Brain microvascular endothelial cell (primary cell): ENCODE measurements around the gene FOXD4L6.
A peak's percentile ranks its signal among the peaks of the same experiment; 100 is the strongest.
"Not testable (repeated sequence)": the region's sequence is repeated elsewhere in the genome, so short reads cannot be mapped to it uniquely, and the experiment has no call there.

Source experiments
- DNase-seq: peaks from one replicate; pipeline ENCODE4 v3.0.0-alpha.2; 2020
- H3K27ac ChIP-seq: fragments of 250-450 bp; sonication (Bioruptor Pico); 2 replicates; pipeline ENCODE4 v1.5.1; 2020; ENCODE audit warnings: mild to moderate bottlenecking, moderate library complexity
- H3K27me3 ChIP-seq: fragments of 250-450 bp; sonication (Bioruptor Pico); replicated peaks from 2 replicates; pipeline ENCODE4 v1.5.1; 2020; ENCODE audit warnings: mild to moderate bottlenecking
- H3K36me3 ChIP-seq: fragments of 250-450 bp; sonication (Bioruptor Pico); replicated peaks from 2 replicates; pipeline ENCODE4 v1.5.1; 2020; ENCODE audit warnings: mild to moderate bottlenecking
- H3K4me3 ChIP-seq: 2 replicates; pipeline ENCODE4 v1.5.1; 2011; ENCODE audit warnings: low read depth, mild to moderate bottlenecking, control low read depth, low read length, moderate library complexity
- in situ Hi-C: cut with HindIII; loops from 2 replicates; pipeline ENCODE4 v1.10.0; 2017; ENCODE audit warnings: low sequenced_read_pairs, low pct_ligation_motif_present
- TF ChIP-seq, protein P1 (sequence below): IDR thresholded peaks from 2 replicates; pipeline ENCODE4 v1.5.1; 2011; ENCODE audit warnings: low read depth, mild to moderate bottlenecking, moderate library complexity, low read length, control low read depth, inconsistent platforms; ENCODE audit errors: missing control alignments

FOXD4L6 gene

DNA sequence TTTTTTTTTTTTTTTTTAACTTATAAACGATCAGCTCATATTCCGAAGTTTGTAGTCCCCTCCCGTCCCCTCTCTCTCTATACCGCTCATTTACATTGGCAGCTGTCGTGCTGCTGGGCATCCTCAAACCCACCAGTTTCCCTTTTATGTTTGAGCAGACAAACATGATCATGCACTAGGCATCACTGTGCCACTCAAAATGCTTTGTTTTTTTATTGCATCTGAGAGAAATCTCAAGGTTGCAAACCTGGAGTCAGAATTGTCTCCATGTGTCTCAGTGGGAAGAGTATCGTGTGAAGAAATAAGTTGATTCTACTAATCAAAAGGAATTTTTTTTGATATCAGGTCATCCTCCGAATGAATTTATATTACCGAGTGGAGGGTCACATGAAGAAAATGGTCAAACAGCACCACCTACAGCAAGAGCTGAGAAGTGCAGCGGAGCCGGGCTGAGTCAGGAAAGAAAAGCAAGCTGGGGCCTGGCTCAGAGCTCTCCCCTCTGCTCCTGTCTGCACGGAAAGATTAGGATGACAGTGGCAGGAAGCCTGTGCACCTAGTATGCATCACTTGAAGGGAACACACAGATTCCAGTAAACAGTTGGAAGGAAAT lies 39.9 kb downstream of the FOXD4L6 start:
- DNase-seq, H3K27ac ChIP-seq, H3K36me3 ChIP-seq, H3K4me3 ChIP-seq, H3K27me3 ChIP-seq, in situ Hi-C loops: not testable (repeated sequence)
- TF ChIP-seq, protein P1, sequence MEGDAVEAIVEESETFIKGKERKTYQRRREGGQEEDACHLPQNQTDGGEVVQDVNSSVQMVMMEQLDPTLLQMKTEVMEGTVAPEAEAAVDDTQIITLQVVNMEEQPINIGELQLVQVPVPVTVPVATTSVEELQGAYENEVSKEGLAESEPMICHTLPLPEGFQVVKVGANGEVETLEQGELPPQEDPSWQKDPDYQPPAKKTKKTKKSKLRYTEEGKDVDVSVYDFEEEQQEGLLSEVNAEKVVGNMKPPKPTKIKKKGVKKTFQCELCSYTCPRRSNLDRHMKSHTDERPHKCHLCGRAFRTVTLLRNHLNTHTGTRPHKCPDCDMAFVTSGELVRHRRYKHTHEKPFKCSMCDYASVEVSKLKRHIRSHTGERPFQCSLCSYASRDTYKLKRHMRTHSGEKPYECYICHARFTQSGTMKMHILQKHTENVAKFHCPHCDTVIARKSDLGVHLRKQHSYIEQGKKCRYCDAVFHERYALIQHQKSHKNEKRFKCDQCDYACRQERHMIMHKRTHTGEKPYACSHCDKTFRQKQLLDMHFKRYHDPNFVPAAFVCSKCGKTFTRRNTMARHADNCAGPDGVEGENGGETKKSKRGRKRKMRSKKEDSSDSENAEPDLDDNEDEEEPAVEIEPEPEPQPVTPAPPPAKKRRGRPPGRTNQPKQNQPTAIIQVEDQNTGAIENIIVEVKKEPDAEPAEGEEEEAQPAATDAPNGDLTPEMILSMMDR: peak; percentile 24

- in situ Hi-C loops, H3K27me3 ChIP-seq, H3K4me3 ChIP-seq, H3K27ac ChIP-seq, DNase-seq, H3K36me3 ChIP-seq: not testable (repeated sequence)
Observed at GRCh38 chr9:41087929-41088328, 40.6 kb downstream of the FOXD4L6 start.

- in situ Hi-C loops, H3K36me3 ChIP-seq, DNase-seq: not testable (repeated sequence)
Observed at GRCh38 chr9:41087157-41087780, 41.2 kb downstream of the FOXD4L6 start.

DNA sequence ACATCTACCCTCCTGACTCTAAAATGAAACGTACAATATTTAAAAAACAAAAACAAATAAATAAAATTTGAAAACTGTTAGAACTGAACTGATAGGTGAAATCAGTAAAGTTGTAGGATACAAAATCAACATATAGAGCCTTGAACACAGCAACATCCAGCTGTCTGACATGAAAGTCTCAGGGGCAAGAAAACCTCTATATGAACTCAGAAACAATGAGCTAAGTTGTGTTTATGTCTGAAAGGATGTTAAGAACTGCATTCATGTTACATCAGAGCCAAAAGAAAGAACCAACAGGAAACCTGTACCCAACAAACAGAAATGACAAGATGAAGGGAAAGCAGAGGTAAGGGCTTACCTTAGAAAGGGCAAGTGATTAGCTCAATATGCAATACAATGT lies 41.8 kb downstream of the FOXD4L6 start:
- not testable (repeated sequence) for H3K36me3 ChIP-seq

More at GRCh38 chr9:41087157-41087780, 41.2 kb downstream of the FOXD4L6 start:
- H3K27me3 ChIP-seq, H3K4me3 ChIP-seq, H3K27ac ChIP-seq: not testable (repeated sequence)

GRCh38 chr9:41086215-41086614 lies 42.3 kb downstream of the FOXD4L6 start:
- not testable (repeated sequence) for H3K27ac ChIP-seq

More for the DNA sequence above, 41.8 kb downstream of the FOXD4L6 start:
- H3K27me3 ChIP-seq, DNase-seq, in situ Hi-C loops, H3K4me3 ChIP-seq, H3K27ac ChIP-seq: not testable (repeated sequence)

DNA sequence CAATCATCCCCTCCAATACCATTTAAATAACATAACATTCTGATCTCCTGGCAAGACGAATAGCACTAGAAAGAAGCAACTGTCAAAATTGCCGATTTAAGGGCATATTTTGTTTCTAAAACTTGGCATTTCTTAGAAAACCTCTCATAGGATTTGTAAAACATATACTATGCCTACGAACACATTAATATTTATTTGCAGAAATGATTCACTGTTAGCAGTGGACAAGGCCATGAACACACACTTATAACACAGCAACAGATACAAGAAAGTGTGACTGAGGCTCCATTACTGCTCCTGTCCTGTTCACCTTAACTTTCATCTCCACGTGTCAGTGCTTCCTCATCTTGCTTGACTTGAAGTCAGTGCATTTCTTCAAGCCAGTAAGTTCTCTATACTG lies 46.1 kb downstream of the FOXD4L6 start:
- H3K27ac ChIP-seq, in situ Hi-C loops, H3K27me3 ChIP-seq, H3K36me3 ChIP-seq, DNase-seq, H3K4me3 ChIP-seq: not testable (repeated sequence)

More at GRCh38 chr9:41086215-41086614, 42.3 kb downstream of the FOXD4L6 start:
- H3K27me3 ChIP-seq, DNase-seq, H3K36me3 ChIP-seq, H3K4me3 ChIP-seq, in situ Hi-C loops: not testable (repeated sequence)

DNA sequence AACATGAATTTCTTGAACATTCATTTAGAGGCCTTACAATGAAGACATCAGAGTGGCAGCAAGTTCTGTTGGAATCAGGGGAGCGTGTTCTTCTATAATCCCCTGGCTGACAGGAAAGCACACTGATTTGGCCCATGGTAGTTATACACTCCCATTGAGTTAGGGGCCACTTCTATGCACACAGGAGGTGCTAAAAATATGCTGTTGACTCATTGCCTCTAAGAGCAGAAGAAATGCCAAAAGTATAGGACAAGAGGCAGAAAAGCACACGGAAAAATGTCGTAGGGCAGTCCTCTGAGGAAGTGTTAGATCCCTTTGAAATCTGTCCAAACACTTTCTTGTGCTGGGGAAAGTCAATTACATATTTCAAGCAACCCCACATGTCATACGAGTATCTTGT lies 49.0 kb downstream of the FOXD4L6 start:
- H3K4me3 ChIP-seq, H3K36me3 ChIP-seq, H3K27me3 ChIP-seq, DNase-seq, in situ Hi-C loops, H3K27ac ChIP-seq: not testable (repeated sequence)

DNA sequence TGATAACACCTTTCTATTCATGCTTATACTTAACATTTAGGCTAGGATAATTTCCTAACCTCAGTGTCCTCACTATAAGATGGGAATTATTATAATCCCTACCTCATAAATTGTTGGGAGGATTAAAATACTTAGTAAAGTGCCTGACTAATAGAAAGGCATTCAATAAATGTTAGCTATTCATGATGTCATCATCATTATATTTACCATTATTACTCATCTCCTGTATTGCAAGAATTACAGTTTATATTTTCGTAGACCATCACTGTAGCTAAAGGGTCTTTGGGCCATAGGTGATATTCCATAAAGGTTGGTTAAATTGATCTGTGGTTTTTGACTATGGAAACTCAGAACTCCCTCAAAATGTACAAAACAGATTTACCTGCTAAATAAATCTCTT lies 50.9 kb downstream of the FOXD4L6 start:
- H3K27me3 ChIP-seq, H3K4me3 ChIP-seq, H3K27ac ChIP-seq, in situ Hi-C loops, DNase-seq, H3K36me3 ChIP-seq: not testable (repeated sequence)
